ENCODE data around the gene LHX5. TPM values are rescaled to one million over a fixed set of nuclear protein-coding genes. Genes with fewer than 3 reads are reported as not detected.
A peak's percentile ranks its signal among the peaks of the same experiment; 100 is the strongest.

LHX5 gene
- polyA plus RNA-seq, 4 donors = not detected

DNA sequence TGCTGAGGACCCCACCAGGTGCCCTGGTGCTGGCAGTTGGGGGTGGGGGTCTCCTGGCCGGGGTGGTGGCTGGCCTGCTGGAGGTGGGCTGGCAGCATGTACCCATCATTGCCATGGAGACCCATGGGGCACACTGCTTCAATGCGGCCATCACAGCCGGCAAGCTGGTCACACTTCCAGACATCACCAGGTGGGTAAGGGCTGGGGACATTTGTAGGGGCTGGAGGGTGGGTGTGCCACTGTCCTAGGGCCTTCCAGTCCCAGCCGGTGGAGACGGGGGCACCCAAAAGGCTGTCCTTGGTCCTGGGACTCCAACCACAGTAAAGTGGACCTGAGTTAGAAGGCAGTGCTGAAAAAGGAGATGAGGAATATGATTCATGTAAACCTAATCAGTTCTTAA is 36.3 kb downstream of the LHX5 start:
- Histone ChIP-seq H3K27me3 (ENCODE audit: control insufficient read depth in 3 of 3, insufficient read depth in 3 of 3, low read length in 3 of 3) (peaks cover 0 to 4% (median 3%) of the 10 kb centered on the region in 3 donors), H3K4me3 (ENCODE audit: low read depth in 1 of 3, low read length in 3 of 3) (no peak overlapping the region), H3K36me3 (ENCODE audit: control insufficient read depth in 3 of 3, insufficient read depth in 2 of 3, low read depth in 1 of 3, low read length in 3 of 3) (peaks cover 0 to 2% (median 0%) of the 10 kb centered on the region in 3 donors), H3K9me3 (ENCODE audit: control insufficient read depth in 2 of 2, insufficient read depth in 1 of 2, low read depth in 1 of 2, low read length in 1 of 2) (peaks cover 0 to 1% of the 10 kb centered on the region in 2 donors), H3K27ac (ENCODE audit: low read depth in 1 of 3, low read length in 2 of 3) (no peak overlapping the region), H3K4me1 (ENCODE audit: control insufficient read depth in 3 of 3, insufficient read depth in 2 of 3, low read depth in 1 of 3, low read length in 2 of 3) (no peaks in the 10 kb centered on the region)
- no peak for DNase-seq
- 85 to 88% (median 87%) methylated on average over 5 of the region's 5 CpGs for WGBS, 3 donors
- FAIRE-seq = no peak

- Histone ChIP-seq H3K36me3 (ENCODE audit: control insufficient read depth in 3 of 3, insufficient read depth in 2 of 3, low read depth in 1 of 3, low read length in 3 of 3) (peaks cover 0 to 4% (median 0%) of the 10 kb centered on the region in 3 donors), H3K4me3 (ENCODE audit: low read depth in 1 of 3, low read length in 3 of 3) (no peak overlapping the region), H3K4me1 (ENCODE audit: control insufficient read depth in 3 of 3, insufficient read depth in 2 of 3, low read depth in 1 of 3, low read length in 2 of 3) (no peaks in the 10 kb centered on the region), H3K27me3 (ENCODE audit: control insufficient read depth in 3 of 3, insufficient read depth in 3 of 3, low read length in 3 of 3) (peaks cover 0 to 3% (median 0%) of the 10 kb centered on the region in 3 donors), H3K9me3 (ENCODE audit: control insufficient read depth in 2 of 2, insufficient read depth in 1 of 2, low read depth in 1 of 2, low read length in 1 of 2) (peaks cover 0 to 4% of the 10 kb centered on the region in 2 donors), H3K27ac (ENCODE audit: low read depth in 1 of 3, low read length in 2 of 3) (no peak overlapping the region)
- DNase-seq = no peak
- no peak for FAIRE-seq
Observed at GRCh38 chr12:113432986-113433385, 38.7 kb downstream of the LHX5 start.

DNA sequence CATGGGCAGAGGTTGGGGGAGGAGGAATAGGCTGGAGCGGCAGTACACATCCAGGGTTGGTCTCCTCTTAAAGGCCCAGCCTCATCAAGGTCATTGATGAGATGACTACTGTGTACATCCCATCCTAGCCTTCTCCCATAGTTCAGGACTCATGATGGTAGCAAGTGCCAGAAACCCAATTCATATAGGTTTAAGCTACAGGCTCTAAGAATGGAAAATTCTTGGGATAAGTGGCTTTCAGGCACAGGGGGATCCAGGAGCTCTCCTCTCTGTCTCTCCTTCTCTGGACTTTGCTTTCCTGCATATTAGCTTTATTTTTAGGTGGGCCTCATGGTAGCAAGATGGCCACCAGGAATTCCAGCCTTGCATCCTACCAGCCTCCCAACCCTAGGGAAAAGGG is 43.2 kb downstream of the LHX5 start:
- 74 to 100% (median 88%) methylated on average over 1 of the region's 1 CpG for WGBS, 3 donors

GRCh38 chr12:113427882-113428281 is 43.8 kb downstream of the LHX5 start:
- Histone ChIP-seq H3K27ac (ENCODE audit: low read depth in 1 of 3, low read length in 2 of 3) (no peak overlapping the region), H3K36me3 (ENCODE audit: control insufficient read depth in 3 of 3, insufficient read depth in 2 of 3, low read depth in 1 of 3, low read length in 3 of 3) (peaks cover 0 to 4% (median 0%) of the 10 kb centered on the region in 3 donors), H3K27me3 (ENCODE audit: control insufficient read depth in 3 of 3, insufficient read depth in 3 of 3, low read length in 3 of 3) (peaks cover 0 to 3% (median 0%) of the 10 kb centered on the region in 3 donors), H3K4me3 (ENCODE audit: low read depth in 1 of 3, low read length in 3 of 3) (no peak overlapping the region), H3K9me3 (ENCODE audit: control insufficient read depth in 2 of 2, insufficient read depth in 1 of 2, low read depth in 1 of 2, low read length in 1 of 2) (peaks cover 0 to 4% of the 10 kb centered on the region in 2 donors), H3K4me1 (ENCODE audit: control insufficient read depth in 3 of 3, insufficient read depth in 2 of 3, low read depth in 1 of 3, low read length in 2 of 3) (peaks cover 0 to 2% (median 2%) of the 10 kb centered on the region in 3 donors)
- no peak for DNase-seq
- FAIRE-seq = no peak
- WGBS, 3 donors = 72 to 79% (median 77%) methylated on average over 9 of the region's 9 CpGs

More for the DNA sequence above, 43.2 kb downstream of the LHX5 start:
- no peaks in the 10 kb centered on the region for H3K4me1 ChIP-seq (ENCODE audit: control insufficient read depth in 3 of 3, insufficient read depth in 2 of 3, low read depth in 1 of 3, low read length in 2 of 3)
- peaks cover 0 to 4% (median 0%) of the 10 kb centered on the region in 3 donors for H3K36me3 ChIP-seq (ENCODE audit: control insufficient read depth in 3 of 3, insufficient read depth in 2 of 3, low read depth in 1 of 3, low read length in 3 of 3)
- H3K4me3 ChIP-seq (ENCODE audit: low read depth in 1 of 3, low read length in 3 of 3) = no peak overlapping the region
- DNase-seq (no peak), FAIRE-seq (no peak)
- no peak overlapping the region for H3K27ac ChIP-seq (ENCODE audit: low read depth in 1 of 3, low read length in 2 of 3)
- H3K9me3 ChIP-seq (ENCODE audit: control insufficient read depth in 2 of 2, insufficient read depth in 1 of 2, low read depth in 1 of 2, low read length in 1 of 2) = peaks cover 0 to 4% of the 10 kb centered on the region in 2 donors
- peaks cover 0 to 3% (median 0%) of the 10 kb centered on the region in 3 donors for H3K27me3 ChIP-seq (ENCODE audit: control insufficient read depth in 3 of 3, insufficient read depth in 3 of 3, low read length in 3 of 3)

DNA sequence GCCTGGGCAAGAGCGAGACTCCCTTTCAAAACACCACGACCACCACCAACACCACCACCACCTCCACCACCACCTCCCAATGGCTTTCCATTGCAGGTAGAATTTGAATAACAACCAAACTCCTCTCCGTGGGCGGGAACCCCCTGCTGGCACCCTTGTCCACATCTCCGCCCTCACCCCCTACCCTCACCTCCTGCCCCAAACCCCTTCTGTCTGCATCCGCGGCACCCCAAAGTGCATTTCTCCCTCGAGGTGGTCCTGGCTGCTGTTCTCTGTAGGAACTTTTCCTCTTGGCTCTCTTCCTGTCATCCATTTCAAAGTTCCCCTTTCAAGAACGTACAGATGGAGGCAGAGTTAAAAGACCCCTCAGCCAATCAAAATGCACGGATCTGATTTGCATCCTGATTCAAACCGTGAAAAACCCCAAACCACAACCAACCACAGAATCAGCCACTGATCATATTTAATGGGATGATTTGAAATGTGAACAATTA is 45.7 kb downstream of the LHX5 start:
- FAIRE-seq = no peak
- H3K4me3 ChIP-seq (ENCODE audit: low read depth in 1 of 3, low read length in 3 of 3) = no peak overlapping the region
- H3K9me3 ChIP-seq (ENCODE audit: control insufficient read depth in 2 of 2, insufficient read depth in 1 of 2, low read depth in 1 of 2, low read length in 1 of 2) = peaks cover 0 to 4% of the 10 kb centered on the region in 2 donors
- peaks cover 0 to 4% (median 0%) of the 10 kb centered on the region in 3 donors for H3K36me3 ChIP-seq (ENCODE audit: control insufficient read depth in 3 of 3, insufficient read depth in 2 of 3, low read depth in 1 of 3, low read length in 3 of 3)
- peaks cover 0 to 1% (median 0%) of the 10 kb centered on the region in 3 donors for H3K27me3 ChIP-seq (ENCODE audit: control insufficient read depth in 3 of 3, insufficient read depth in 3 of 3, low read length in 3 of 3)
- peaks cover 0 to 8% (median 2%) of the 10 kb centered on the region in 3 donors for H3K4me1 ChIP-seq (ENCODE audit: control insufficient read depth in 3 of 3, insufficient read depth in 2 of 3, low read depth in 1 of 3, low read length in 2 of 3)
- no peak overlapping the region for H3K27ac ChIP-seq (ENCODE audit: low read depth in 1 of 3, low read length in 2 of 3)
- 43 to 70% (median 61%) methylated on average over 11 of the region's 11 CpGs for WGBS, 3 donors
- DNase-seq = no peak

DNA sequence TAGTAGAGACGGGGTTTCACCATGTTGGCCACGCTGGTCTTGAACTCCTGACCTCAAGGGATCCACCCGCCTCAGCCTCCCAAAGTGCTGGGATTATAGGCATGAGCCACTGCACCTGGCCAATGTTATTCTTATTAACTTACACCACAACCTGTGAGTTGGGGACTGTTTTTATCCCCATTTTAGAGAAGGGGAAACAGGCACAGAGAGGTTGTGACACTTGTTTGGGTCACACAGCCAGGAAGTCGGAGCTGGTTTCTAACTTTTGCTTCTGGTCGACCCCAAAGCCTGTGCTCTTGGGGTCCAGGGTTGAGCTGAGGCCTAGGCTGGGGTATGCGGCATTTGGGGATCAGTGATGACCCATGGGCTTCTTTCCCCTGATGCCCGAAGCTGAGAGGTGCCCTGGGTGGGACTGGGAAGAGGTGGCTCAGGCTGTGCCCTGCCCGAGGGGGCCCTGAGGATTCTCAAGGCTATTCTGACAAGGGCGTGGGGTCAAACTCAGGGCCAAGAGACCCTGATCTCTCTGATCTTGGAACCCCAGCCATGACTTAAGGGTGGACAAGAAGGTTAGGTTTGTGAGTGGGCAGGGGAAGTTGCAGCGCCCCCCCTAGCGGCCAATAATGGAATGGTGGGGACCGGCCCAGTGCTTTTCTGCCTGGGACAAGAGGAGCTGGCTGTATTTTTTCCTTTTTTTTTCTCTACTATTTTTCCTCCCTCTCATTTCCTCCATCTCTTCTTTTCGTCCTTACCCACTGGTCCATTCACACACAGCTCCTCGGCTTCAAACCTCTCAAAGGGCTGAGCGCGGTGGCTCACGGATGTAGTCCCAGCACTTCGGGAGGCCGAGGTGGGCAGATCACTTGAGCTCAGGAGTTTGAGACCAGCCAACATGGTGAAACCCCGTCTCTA is 46.5 kb downstream of the LHX5 start:
- WGBS, 3 donors = 64 to 72% (median 67%) methylated on average over 20 of the region's 20 CpGs
- FAIRE-seq (no peak), DNase-seq (peak; percentile 48 to 63)
- Histone ChIP-seq H3K9me3 (ENCODE audit: control insufficient read depth in 2 of 2, insufficient read depth in 1 of 2, low read depth in 1 of 2, low read length in 1 of 2) (peaks cover 0 to 1% of the 10 kb centered on the region in 2 donors), H3K27me3 (ENCODE audit: control insufficient read depth in 3 of 3, insufficient read depth in 3 of 3, low read length in 3 of 3) (no peaks in the 10 kb centered on the region), H3K27ac (ENCODE audit: low read depth in 1 of 3, low read length in 2 of 3) (no peak overlapping the region), H3K36me3 (ENCODE audit: control insufficient read depth in 3 of 3, insufficient read depth in 2 of 3, low read depth in 1 of 3, low read length in 3 of 3) (peaks cover 0 to 4% (median 0%) of the 10 kb centered on the region in 3 donors), H3K4me1 (ENCODE audit: control insufficient read depth in 3 of 3, insufficient read depth in 2 of 3, low read depth in 1 of 3, low read length in 2 of 3) (peaks cover 0 to 14% (median 2%) of the 10 kb centered on the region in 3 donors), H3K4me3 (ENCODE audit: low read depth in 1 of 3, low read length in 3 of 3) (no peak overlapping the region)

- Histone ChIP-seq H3K36me3 (ENCODE audit: control insufficient read depth in 3 of 3, insufficient read depth in 2 of 3, low read depth in 1 of 3, low read length in 3 of 3) (peaks cover 0 to 4% (median 0%) of the 10 kb centered on the region in 3 donors), H3K27me3 (ENCODE audit: control insufficient read depth in 3 of 3, insufficient read depth in 3 of 3, low read length in 3 of 3) (no peaks in the 10 kb centered on the region), H3K27ac (ENCODE audit: low read depth in 1 of 3, low read length in 2 of 3) (no peak overlapping the region), H3K4me3 (ENCODE audit: low read depth in 1 of 3, low read length in 3 of 3) (no peak overlapping the region), H3K9me3 (ENCODE audit: control insufficient read depth in 2 of 2, insufficient read depth in 1 of 2, low read depth in 1 of 2, low read length in 1 of 2) (no peaks in the 10 kb centered on the region), H3K4me1 (ENCODE audit: control insufficient read depth in 3 of 3, insufficient read depth in 2 of 3, low read depth in 1 of 3, low read length in 2 of 3) (peaks cover 0 to 14% (median 2%) of the 10 kb centered on the region in 3 donors)
- WGBS, 3 donors = 85 to 92% (median 85%) methylated on average over 1 of the region's 1 CpG
- FAIRE-seq = no peak
- no peak for DNase-seq
Observed at GRCh38 chr12:113424456-113424855, 47.2 kb downstream of the LHX5 start.

- peaks cover 0 to 21% (median 2%) of the 10 kb centered on the region in 3 donors for H3K4me1 ChIP-seq (ENCODE audit: control insufficient read depth in 3 of 3, insufficient read depth in 2 of 3, low read depth in 1 of 3, low read length in 2 of 3)
- peak; percentile 9 to 33 for DNase-seq
- H3K27ac ChIP-seq (ENCODE audit: low read depth in 1 of 3, low read length in 2 of 3) = peak overlapping the region; percentile 38 to 84 (median 79)
- no peak for FAIRE-seq
- H3K27me3 ChIP-seq (ENCODE audit: control insufficient read depth in 3 of 3, insufficient read depth in 3 of 3, low read length in 3 of 3) = no peaks in the 10 kb centered on the region
- no peaks in the 10 kb centered on the region for H3K9me3 ChIP-seq (ENCODE audit: control insufficient read depth in 2 of 2, insufficient read depth in 1 of 2, low read depth in 1 of 2, low read length in 1 of 2)
- H3K4me3 ChIP-seq (ENCODE audit: low read depth in 1 of 3, low read length in 3 of 3) = peak overlapping the region in 2 of 3 donors; percentile 57 to 64
- H3K36me3 ChIP-seq (ENCODE audit: control insufficient read depth in 3 of 3, insufficient read depth in 2 of 3, low read depth in 1 of 3, low read length in 3 of 3) = peaks cover 0 to 3% (median 0%) of the 10 kb centered on the region in 3 donors
- 67 to 79% (median 68%) methylated on average over 6 of the region's 6 CpGs for WGBS, 3 donors
Observed at GRCh38 chr12:113422886-113423669, 48.6 kb downstream of the LHX5 start.

All from small intestine (tissue), 7 donors.